Cardiac muscle cell (in vitro differentiated cells and primary cell): ENCODE results near the gene WNT7B. TPM values are rescaled to one million over a fixed set of nuclear protein-coding genes. Genes with fewer than 3 reads are reported as not detected.

ENCODE experiments used
- DNase-seq, 2 donors: peaks; one replicate each; pipeline versions ENCODE4 v3.0.0 to v3.0.0-alpha.2; 2010 to 2017; ENCODE audit warnings: low read depth in 1 of 2, low spot score in 1 of 2
- H3K27ac ChIP-seq: fragments of 200-600 bp; sonication (generic); 2 replicates; pipeline ENCODE4 v1.5.1; 2016
- H3K27me3 ChIP-seq: fragments of 200-600 bp; sonication (generic); 2 replicates; pipeline ENCODE4 v1.6.0; 2016; ENCODE audit warnings: control low read depth
- H3K36me3 ChIP-seq: fragments of 200-600 bp; sonication (generic); 2 replicates; pipeline ENCODE4 v1.5.1; 2016; ENCODE audit warnings: control low read depth
- H3K4me1 ChIP-seq: fragments of 200-600 bp; sonication (generic); 2 replicates; pipeline ENCODE4 v1.8.1; 2017; ENCODE audit warnings: low read depth, mild to moderate bottlenecking, mixed run types
- H3K4me3 ChIP-seq: fragments of 200-600 bp; sonication (generic); 2 replicates; pipeline ENCODE4 v1.5.1; 2016; ENCODE audit warnings: mild to moderate bottlenecking
- H3K9me3 ChIP-seq: fragments of 200-600 bp; sonication (generic); 2 replicates; pipeline ENCODE4 v1.5.1; 2017; ENCODE audit warnings: low read depth, mild to moderate bottlenecking, control low read depth
- CTCF ChIP-seq: IDR thresholded peaks from 2 replicates; pipeline ENCODE4 v1.5.1; 2012; ENCODE audit warnings: low read depth, mild to moderate bottlenecking, low read length
- polyA plus RNA-seq: library from polyadenylated mRNA; unstranded; fragments of >200 nt; fragmentation: Nextera tagmentation; extraction: Ambion mirVana; gene quantifications from 2 replicates; pipeline ENCODE4 v1.2.1, GENCODE V29; 2016
- total RNA-seq: library from RNA; depleted of rRNA; stranded (reverse); fragments of >200 nt; gene quantifications from 2 replicates; pipeline ENCODE4 v1.2.3, GENCODE V29; 2016

The WNT7B gene
- total and polyA plus RNA-seq, 2 experiments from 2014 or later: not detected

GRCh38 chr22:46022881-46023512 is 46.0 kb upstream of the WNT7B start:
- no peaks in the 10 kb centered on the region for H3K4me1 ChIP-seq
- DNase-seq: no peak
- TF ChIP-seq CTCF: no peak
- H3K4me3 ChIP-seq: no peak overlapping the region
- H3K36me3 ChIP-seq: no peaks in the 10 kb centered on the region
- H3K9me3 ChIP-seq: no peaks in the 10 kb centered on the region
- H3K27ac ChIP-seq: no peak overlapping the region
- peaks cover 53% of the 10 kb centered on the region for H3K27me3 ChIP-seq

GRCh38 chr22:46021577-46021976 is 44.6 kb upstream of the WNT7B start:
- Histone ChIP-seq H3K27ac (no peak overlapping the region), H3K27me3 (peaks cover 39% of the 10 kb centered on the region), H3K9me3 (no peaks in the 10 kb centered on the region), H3K4me1 (no peaks in the 10 kb centered on the region), H3K36me3 (no peaks in the 10 kb centered on the region), H3K4me3 (no peak overlapping the region)
- DNase-seq: no peak
- TF ChIP-seq CTCF: no peak

GRCh38 chr22:46019351-46019750 is 42.4 kb upstream of the WNT7B start:
- TF ChIP-seq CTCF: no peak
- DNase-seq: no peak
- H3K27ac ChIP-seq: no peak overlapping the region
- no peaks in the 10 kb centered on the region for H3K9me3 ChIP-seq
- H3K4me3 ChIP-seq: no peak overlapping the region
- H3K4me1 ChIP-seq: peaks cover 4% of the 10 kb centered on the region
- H3K36me3 ChIP-seq: no peaks in the 10 kb centered on the region
- H3K27me3 ChIP-seq: peaks cover 18% of the 10 kb centered on the region

GRCh38 chr22:46018859-46019258 is 41.9 kb upstream of the WNT7B start:
- Histone ChIP-seq H3K36me3 (no peaks in the 10 kb centered on the region), H3K27ac (no peak overlapping the region), H3K4me3 (no peak overlapping the region), H3K4me1 (peaks cover 4% of the 10 kb centered on the region), H3K27me3 (peaks cover 13% of the 10 kb centered on the region), H3K9me3 (no peaks in the 10 kb centered on the region)
- no peak for DNase-seq
- no peak for TF ChIP-seq CTCF

- no peaks in the 10 kb centered on the region for H3K36me3 ChIP-seq
- no peak for TF ChIP-seq CTCF
- no peak overlapping the region for H3K27ac ChIP-seq
- peaks cover 12% of the 10 kb centered on the region for H3K4me1 ChIP-seq
- no peaks in the 10 kb centered on the region for H3K9me3 ChIP-seq
- no peak for DNase-seq
- H3K4me3 ChIP-seq: no peak overlapping the region
- peaks cover 4% of the 10 kb centered on the region for H3K27me3 ChIP-seq
Observed at GRCh38 chr22:46017166-46017565, 40.2 kb upstream of the WNT7B start.
